ENCODE measurements around the gene LDHA. TPM values are rescaled to one million over a fixed set of nuclear protein-coding genes. Genes with fewer than 3 reads are reported as not detected.

The LDHA gene
- 227 and 496 TPM in 2 replicates for total RNA-seq (2011; cell fraction: chromatin; rRNA removed; ENCODE audit: low replicate concordance)
- total RNA-seq (2011; cell fraction: nucleolus; rRNA removed), result 234 and 275 TPM in 2 replicates
- total RNA-seq (2011; cell fraction: nucleoplasm; rRNA removed), result 463 and 572 TPM in 2 replicates
- total RNA-seq (2014; rRNA removed) (497 and 537 TPM in 2 replicates), total RNA-seq (2014; rRNA removed; fragmentation: Illumina TruSeq; extraction: Trizol) (535 and 615 TPM in 2 replicates), total RNA-seq (2015; rRNA removed; fragmentation: Illumina TruSeq; extraction: Trizol) (587 and 664 TPM in 2 replicates), total RNA-seq (2021) (739 and 755 TPM in 2 replicates), polyA plus RNA-seq (2011; rRNA removed) (2,290 and 3,001 TPM in 2 replicates), polyA plus RNA-seq (2014; fragmentation: Illumina TruSeq; extraction: Trizol) (1,410 and 1,720 TPM in 2 replicates), polyA plus RNA-seq (2014; fragmentation: Nextera tagmentation; extraction: Ambion mirVana) (1,000 to 10,000 TPM in 1 of 2 experiments, 100 to 1,000 TPM in 1; 926 to 1,451 TPM), polyA plus RNA-seq (2014; rRNA removed) (981 and 1,026 TPM in 2 replicates), polyA minus RNA-seq (2011; rRNA and poly(A)+ RNA removed) (3,343 and 3,532 TPM in 2 replicates), Bru-seq, nascent RNA (percentile 98 among the genes with signal in this experiment), BruChase-seq, experiment 1, labeled RNA remaining after a 2-hour chase (percentile 98 among the genes with signal in this experiment), BruChase-seq, experiment 2, labeled RNA remaining after a 6-hour chase (percentile 98 among the genes with signal in this experiment)
- 907 and 2,175 TPM in 2 replicates for polyA plus RNA-seq (2011; cell fraction: cytosol; rRNA removed)
- 371 and 679 TPM in 2 replicates for polyA plus RNA-seq (2011; cell fraction: nucleus; rRNA removed)
- 741 and 1,455 TPM in 2 replicates for polyA plus RNA-seq (2012)
- polyA minus RNA-seq (2011; cell fraction: cytosol; rRNA and poly(A)+ RNA removed), result 1,176 and 1,311 TPM in 2 replicates
- polyA minus RNA-seq (2011; cell fraction: nucleus; rRNA and poly(A)+ RNA removed), result 165 and 457 TPM in 2 replicates
- long read RNA-seq, experiment 1, transcript LDHA-205 (8 exons, 2,416 nt), result major isoform, 1,151 of 1,634 reads
- long read RNA-seq, experiment 1, transcript LDHA-220 (7 exons, 1,288 nt), result minor isoform, 45 of 1,634 reads
- long read RNA-seq, experiment 1, transcript LDHA-202 (5 exons, 2,169 nt), result minor isoform, 238 of 1,634 reads
- long read RNA-seq, experiment 1, transcript LDHA-216 (4 exons, 1,345 nt), result minor isoform, 20 of 1,634 reads
- long read RNA-seq, experiment 1, partial matches to known transcripts, result 130 of 1,634 reads
- long read RNA-seq, experiment 1, other reads (novel, unspliced or antisense), result 26 of 1,634 reads
- long read RNA-seq, experiment 2, transcript LDHA-216 (4 exons, 1,345 nt), result minor isoform, 43 of 1,979 reads
- long read RNA-seq, experiment 2, transcript LDHA-202 (5 exons, 2,169 nt), result minor isoform, 82 of 1,979 reads
- long read RNA-seq, experiment 2, transcript LDHA-220 (7 exons, 1,288 nt), result minor isoform, 167 of 1,979 reads
- long read RNA-seq, experiment 2, transcript LDHA-205 (8 exons, 2,416 nt), result major isoform, 1,356 of 1,979 reads
- long read RNA-seq, experiment 2, partial matches to known transcripts, result 247 of 1,979 reads
- long read RNA-seq, experiment 2, other reads (novel, unspliced or antisense), result 72 of 1,979 reads
- long read RNA-seq, experiment 3, transcript LDHA-202 (5 exons, 2,169 nt), result minor isoform, 28 of 3,615 reads
- long read RNA-seq, experiment 3, transcript LDHA-216 (4 exons, 1,345 nt), result minor isoform, 7 of 3,615 reads
- long read RNA-seq, experiment 3, transcript LDHA-205 (8 exons, 2,416 nt), result major isoform, 3,450 of 3,615 reads
- long read RNA-seq, experiment 3, transcript LDHA-220 (7 exons, 1,288 nt), result minor isoform, 67 of 3,615 reads
- long read RNA-seq, experiment 3, partial matches to known transcripts, result 29 of 3,615 reads
- long read RNA-seq, experiment 3, other reads (novel, unspliced or antisense), result 28 of 3,615 reads

DNA sequence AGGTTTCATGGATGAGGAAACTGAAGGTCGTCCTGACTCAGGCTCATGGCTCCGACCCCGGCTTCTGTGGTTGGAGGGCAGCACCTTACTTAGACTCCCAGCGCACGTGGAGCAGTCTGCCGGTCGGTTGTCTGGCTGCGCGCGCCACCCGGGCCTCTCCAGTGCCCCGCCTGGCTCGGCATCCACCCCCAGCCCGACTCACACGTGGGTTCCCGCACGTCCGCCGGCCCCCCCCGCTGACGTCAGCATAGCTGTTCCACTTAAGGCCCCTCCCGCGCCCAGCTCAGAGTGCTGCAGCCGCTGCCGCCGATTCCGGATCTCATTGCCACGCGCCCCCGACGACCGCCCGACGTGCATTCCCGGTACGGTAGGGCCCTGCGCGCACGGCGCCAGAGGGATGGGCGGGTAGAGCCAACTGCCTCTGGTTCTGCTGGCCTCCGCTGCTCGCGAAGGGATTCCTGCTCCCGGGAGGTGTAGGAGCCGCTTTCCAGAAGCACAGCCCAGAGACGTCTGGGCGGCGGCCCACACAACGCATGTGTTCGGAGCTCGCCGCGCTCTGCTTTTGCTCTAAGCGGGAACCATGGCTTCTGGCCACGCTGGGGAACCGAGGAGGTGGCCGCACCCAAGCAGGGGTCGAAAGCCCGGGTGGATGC lies at the start of gene LDHA:
LDHA (plus strand) TSS at position 289 of the 653 bp plus-strand sequence. CDS start 2,280 bp downstream, outside the sequence.
- under 1% methylated on average over 42 of the region's 60 CpGs for WGBS (ENCODE audit: insufficient coverage, low coverage, missing lambda C conversion rate)
- Histone ChIP-seq H3K9ac (ENCODE audit: insufficient read depth in 1 of 2, low read depth in 2 of 2, low read length in 2 of 2) (peak within 1 kb of the TSS; percentile 84 to 97), H4K20me1 (replicated peaks; ENCODE audit: control insufficient read depth, insufficient read depth, low read length) (peaks cover 31% of the 10 kb centered on the region), H3K9me1 (ENCODE audit: control insufficient read depth, insufficient read depth, low read length) (no peaks in the 10 kb centered on the region), H3K4me2 (ENCODE audit: insufficient read depth, low read length) (peak within 1 kb of the TSS; percentile 100), H3K79me2 (ENCODE audit: control insufficient read depth, insufficient read depth, low read length) (peaks cover 56% of the 10 kb centered on the region), H2AFZ (ENCODE audit: low read depth, low read length) (peak within 1 kb of the TSS; percentile 92), H3K4me3 (peak within 1 kb of the TSS; percentile 79), H3K36me3 (ENCODE audit: control insufficient read depth, insufficient read depth, low read length) (peaks cover 42% of the 10 kb centered on the region), H3K4me1 (replicated peaks in 1 of 2; ENCODE audit: control insufficient read depth in 2 of 2, insufficient read depth in 2 of 2, low read length in 2 of 2) (peaks cover 13 to 21% of the 10 kb centered on the region in 2 experiments), H3K9me3 (replicated peaks; ENCODE audit: control insufficient read depth, insufficient read depth, low read depth, low read length) (no peaks in the 10 kb centered on the region), H3K27me3 (ENCODE audit: control insufficient read depth in 2 of 2, insufficient read depth in 2 of 2, low read length in 2 of 2) (no peaks in the 10 kb centered on the region), H3K27ac (ENCODE audit: extremely low read depth, low read depth, low read length) (peak within 1 kb of the TSS; percentile 94)
- ATAC-seq, result peak; percentile 86
- ChIA-PET POLR2A (interaction anchor here (0.6 to 3.0 kb wide), 22 partner anchors 10 to 1689 kb away, joined by 3 to 45 read pairs (median 4); partner anchors contain the start of genes HPS5 and TSG101), CTCF (ENCODE audit: low intra/inter-chr PET ratio) (interaction anchor here (0.6 kb wide), 1 partner anchor 123 kb away, joined by 3 read pairs; no protein-coding TSS in a partner anchor)
- peak; percentile 96 to 98 (median 96) for DNase-seq (ENCODE audit: extremely low read depth in 1 of 4, low spot score in 3 of 4)
- BruUV-seq (replicated peaks), result no TSS peak
- intact Hi-C loops (cut with micrococcal nuclease), result loop anchor here (10.0 kb wide), 1 partner anchor 250 kb away; no protein-coding TSS in a partner anchor
- FAIRE-seq, result peak; percentile 67
- in situ Hi-C loops (cut with MboI), result no loop called here
- TF ChIP-seq TBL1XR1 (IDR thresholded peaks at IDR 0.05; ENCODE audit: low read length in 2 of 2) (peak in 1 of 2 experiments; percentile 41; a peak in 2 of 4 replicates), TRIM24 (IDR thresholded peaks at IDR 0.05) (peak in 1 of 2 experiments; percentile 81; a peak in 2 of 4 replicates), ZBTB7A (IDR thresholded peaks at IDR 0.05; ENCODE audit: borderline replicate concordance, control insufficient read depth, low read depth, low read length) (peak; percentile 37; the same call in 1 of the 2 replicates), EHMT2 (IDR thresholded peaks at IDR 0.05) (no peak), TGIF2 (CRISPR knock-in tag; IDR thresholded peaks at IDR 0.05) (peak; percentile 79; the same call in 1 of the 2 replicates), ZBTB8A (IDR thresholded peaks at IDR 0.05; ENCODE audit: partially characterized antibody) (no peak), ZBTB17 (CRISPR knock-in tag; IDR thresholded peaks at IDR 0.05) (peak; percentile 51; the same call in 1 of the 2 replicates)
- TF ChIP-seq, protein P1, sequence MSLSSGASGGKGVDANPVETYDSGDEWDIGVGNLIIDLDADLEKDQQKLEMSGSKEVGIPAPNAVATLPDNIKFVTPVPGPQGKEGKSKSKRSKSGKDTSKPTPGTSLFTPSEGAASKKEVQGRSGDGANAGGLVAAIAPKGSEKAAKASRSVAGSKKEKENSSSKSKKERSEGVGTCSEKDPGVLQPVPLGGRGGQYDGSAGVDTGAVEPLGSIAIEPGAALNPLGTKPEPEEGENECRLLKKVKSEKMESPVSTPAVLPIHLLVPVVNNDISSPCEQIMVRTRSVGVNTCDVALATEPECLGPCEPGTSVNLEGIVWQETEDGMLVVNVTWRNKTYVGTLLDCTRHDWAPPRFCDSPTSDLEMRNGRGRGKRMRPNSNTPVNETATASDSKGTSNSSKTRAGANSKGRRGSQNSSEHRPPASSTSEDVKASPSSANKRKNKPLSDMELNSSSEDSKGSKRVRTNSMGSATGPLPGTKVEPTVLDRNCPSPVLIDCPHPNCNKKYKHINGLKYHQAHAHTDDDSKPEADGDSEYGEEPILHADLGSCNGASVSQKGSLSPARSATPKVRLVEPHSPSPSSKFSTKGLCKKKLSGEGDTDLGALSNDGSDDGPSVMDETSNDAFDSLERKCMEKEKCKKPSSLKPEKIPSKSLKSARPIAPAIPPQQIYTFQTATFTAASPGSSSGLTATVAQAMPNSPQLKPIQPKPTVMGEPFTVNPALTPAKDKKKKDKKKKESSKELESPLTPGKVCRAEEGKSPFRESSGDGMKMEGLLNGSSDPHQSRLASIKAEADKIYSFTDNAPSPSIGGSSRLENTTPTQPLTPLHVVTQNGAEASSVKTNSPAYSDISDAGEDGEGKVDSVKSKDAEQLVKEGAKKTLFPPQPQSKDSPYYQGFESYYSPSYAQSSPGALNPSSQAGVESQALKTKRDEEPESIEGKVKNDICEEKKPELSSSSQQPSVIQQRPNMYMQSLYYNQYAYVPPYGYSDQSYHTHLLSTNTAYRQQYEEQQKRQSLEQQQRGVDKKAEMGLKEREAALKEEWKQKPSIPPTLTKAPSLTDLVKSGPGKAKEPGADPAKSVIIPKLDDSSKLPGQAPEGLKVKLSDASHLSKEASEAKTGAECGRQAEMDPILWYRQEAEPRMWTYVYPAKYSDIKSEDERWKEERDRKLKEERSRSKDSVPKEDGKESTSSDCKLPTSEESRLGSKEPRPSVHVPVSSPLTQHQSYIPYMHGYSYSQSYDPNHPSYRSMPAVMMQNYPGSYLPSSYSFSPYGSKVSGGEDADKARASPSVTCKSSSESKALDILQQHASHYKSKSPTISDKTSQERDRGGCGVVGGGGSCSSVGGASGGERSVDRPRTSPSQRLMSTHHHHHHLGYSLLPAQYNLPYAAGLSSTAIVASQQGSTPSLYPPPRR (CRISPR knock-in tag; IDR thresholded peaks at IDR 0.05; ENCODE audit: borderline replicate concordance), result peak; percentile 63; the same call in 1 of the 2 replicates
